ENCODE results near the gene RAB6B. TPM values are rescaled to one million over a fixed set of nuclear protein-coding genes. Genes with fewer than 3 reads are reported as not detected.

The RAB6B gene
- total RNA-seq, 6 experiments from 2014 or later, result 0.09 to 0.60 (median 0.36) TPM

DNA sequence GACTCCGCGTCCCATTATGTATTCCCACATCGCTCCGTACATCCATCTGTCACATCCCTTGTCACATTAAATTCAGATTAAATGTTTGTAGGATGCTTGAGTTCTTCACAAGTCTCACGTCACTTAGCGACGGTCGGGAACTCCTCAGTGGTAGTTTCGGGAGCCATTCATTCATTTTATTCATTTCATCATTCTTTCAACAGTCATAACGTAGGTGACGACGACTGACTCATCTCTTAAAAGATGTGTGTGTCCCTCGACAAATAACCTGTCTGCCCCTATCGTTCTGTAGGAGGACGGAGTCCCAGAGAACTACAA is 90.3 kb downstream of the RAB6B start:
- intact Hi-C loops (cut with DNase I), result no loop called here
- H3K9me3 ChIP-seq, result no peaks in the 10 kb centered on the region
- H3K27me3 ChIP-seq, result no peaks in the 10 kb centered on the region
- H3K27ac ChIP-seq, result no peak overlapping the region
- TF ChIP-seq, protein P1, sequence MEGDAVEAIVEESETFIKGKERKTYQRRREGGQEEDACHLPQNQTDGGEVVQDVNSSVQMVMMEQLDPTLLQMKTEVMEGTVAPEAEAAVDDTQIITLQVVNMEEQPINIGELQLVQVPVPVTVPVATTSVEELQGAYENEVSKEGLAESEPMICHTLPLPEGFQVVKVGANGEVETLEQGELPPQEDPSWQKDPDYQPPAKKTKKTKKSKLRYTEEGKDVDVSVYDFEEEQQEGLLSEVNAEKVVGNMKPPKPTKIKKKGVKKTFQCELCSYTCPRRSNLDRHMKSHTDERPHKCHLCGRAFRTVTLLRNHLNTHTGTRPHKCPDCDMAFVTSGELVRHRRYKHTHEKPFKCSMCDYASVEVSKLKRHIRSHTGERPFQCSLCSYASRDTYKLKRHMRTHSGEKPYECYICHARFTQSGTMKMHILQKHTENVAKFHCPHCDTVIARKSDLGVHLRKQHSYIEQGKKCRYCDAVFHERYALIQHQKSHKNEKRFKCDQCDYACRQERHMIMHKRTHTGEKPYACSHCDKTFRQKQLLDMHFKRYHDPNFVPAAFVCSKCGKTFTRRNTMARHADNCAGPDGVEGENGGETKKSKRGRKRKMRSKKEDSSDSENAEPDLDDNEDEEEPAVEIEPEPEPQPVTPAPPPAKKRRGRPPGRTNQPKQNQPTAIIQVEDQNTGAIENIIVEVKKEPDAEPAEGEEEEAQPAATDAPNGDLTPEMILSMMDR (IDR thresholded peaks at IDR 0.05), result no peak
- peaks cover 0 to 14% (median 6%) of the 10 kb centered on the region in 4 donors for H3K36me3 ChIP-seq
- no peaks in the 10 kb centered on the region for H3K4me1 ChIP-seq
- 13% methylated on average over 14 of the region's 15 CpGs for WGBS (ENCODE audit: insufficient coverage, low coverage, low lambda C conversion rate, missing lambda C conversion rate)
- no peak for ATAC-seq
- H3K4me3 ChIP-seq, result peak overlapping the region; percentile 78 to 95 (median 91)
- DNase-seq, result no peak

DNA sequence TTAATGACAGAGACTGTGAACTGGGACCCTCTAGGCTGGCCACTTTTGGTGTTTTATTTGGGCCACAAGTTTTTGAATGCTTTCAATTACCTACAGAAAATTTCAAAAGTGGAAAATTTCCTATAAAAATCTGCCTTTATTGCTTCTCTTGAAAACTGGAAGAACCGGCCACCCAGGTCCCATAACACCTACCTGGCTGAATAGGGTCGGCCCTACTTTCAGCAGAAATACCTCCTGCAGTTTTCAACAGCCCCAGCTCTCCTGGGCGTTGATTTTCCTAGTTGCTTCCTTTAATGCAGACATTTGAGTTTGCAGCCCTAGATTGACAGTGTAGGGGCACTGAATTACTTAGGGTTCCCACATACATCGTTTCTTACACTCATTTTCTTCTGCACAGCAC is 90.8 kb downstream of the RAB6B start:
- Histone ChIP-seq H3K4me3 (no peak overlapping the region), H3K4me1 (no peaks in the 10 kb centered on the region), H3K27ac (no peak overlapping the region), H3K9me3 (no peaks in the 10 kb centered on the region), H3K27me3 (no peaks in the 10 kb centered on the region), H3K36me3 (peaks cover 0 to 14% (median 6%) of the 10 kb centered on the region in 4 donors)
- intact Hi-C loops (cut with DNase I), result no loop called here
- ATAC-seq (no peak), DNase-seq (no peak)
- WGBS (ENCODE audit: insufficient coverage, low coverage, low lambda C conversion rate, missing lambda C conversion rate), result 65% methylated on average over 4 of the region's 4 CpGs
- TF ChIP-seq, protein P1 (IDR thresholded peaks at IDR 0.05), result no peak
- TF ChIP-seq POLR2A (IDR thresholded peaks at IDR 0.05), result no peak

DNA sequence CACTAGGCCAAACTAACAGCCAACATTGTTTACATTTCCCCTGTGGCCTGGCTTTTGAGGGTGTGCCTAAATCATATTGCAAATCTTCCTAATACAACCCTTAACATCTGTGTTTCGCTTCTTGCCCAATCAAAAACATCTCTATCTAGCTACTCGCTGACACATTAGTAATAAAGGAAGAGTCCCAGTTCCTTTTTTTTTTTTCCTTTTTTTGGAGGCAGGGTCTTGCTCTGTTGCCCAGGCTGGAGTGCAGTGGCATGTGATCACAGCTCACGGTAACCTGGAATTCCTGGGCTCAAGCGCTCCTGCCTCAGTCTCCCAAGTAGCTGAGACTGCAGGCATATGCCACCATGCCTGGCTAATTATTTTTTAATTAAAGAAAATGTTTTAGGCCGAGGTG is 92.2 kb downstream of the RAB6B start:
- Histone ChIP-seq H3K27ac (no peak overlapping the region), H3K4me1 (no peaks in the 10 kb centered on the region), H3K36me3 (peaks cover 0 to 10% (median 4%) of the 10 kb centered on the region in 4 donors), H3K27me3 (no peaks in the 10 kb centered on the region), H3K4me3 (no peak overlapping the region), H3K9me3 (no peaks in the 10 kb centered on the region)
- DNase-seq (no peak), ATAC-seq (no peak)
- 80% methylated on average over 5 of the region's 5 CpGs for WGBS (ENCODE audit: insufficient coverage, low coverage, low lambda C conversion rate, missing lambda C conversion rate)
- intact Hi-C loops (cut with DNase I), result no loop called here
- TF ChIP-seq, protein P1 (IDR thresholded peaks at IDR 0.05), result no peak
- TF ChIP-seq POLR2A (IDR thresholded peaks at IDR 0.05), result no peak

DNA sequence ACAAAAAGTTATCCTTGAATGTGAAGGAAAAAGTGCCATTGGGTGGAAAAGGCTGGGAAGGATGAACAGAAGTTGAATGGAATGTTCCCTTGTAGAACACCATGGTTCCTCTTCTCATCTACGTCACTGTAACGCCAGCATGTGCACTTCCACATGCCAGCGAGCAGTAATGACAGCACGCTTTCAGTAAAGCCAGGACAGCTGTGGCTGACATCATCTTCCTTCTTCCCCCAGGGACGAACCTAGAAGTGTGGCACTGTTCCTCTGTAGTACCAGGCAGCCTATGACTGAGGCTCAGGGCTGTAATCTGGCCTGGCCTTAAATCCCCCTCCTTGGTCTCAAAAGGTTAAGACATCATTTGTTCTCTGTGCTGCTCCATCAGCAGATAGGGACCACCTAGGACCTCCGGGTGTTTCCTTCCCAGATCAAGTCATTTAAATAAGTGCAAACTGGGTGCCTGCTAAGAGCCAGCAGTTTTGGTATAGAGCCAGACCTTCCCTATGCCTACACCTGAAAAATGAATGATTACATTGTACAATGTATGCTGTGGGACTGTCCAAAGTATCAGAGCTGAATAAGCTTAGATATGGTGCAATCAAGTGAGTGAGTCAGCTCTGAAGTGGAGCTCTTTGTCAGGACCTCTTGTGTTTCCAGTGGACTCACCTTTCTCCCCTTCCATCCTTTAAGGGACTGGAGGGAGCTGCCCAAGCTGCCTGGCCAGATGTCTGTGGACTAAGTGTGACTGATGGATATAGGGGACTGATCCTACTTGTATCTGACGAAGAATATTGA is 95.7 kb downstream of the RAB6B start:
- Histone ChIP-seq H3K27ac (no peak overlapping the region), H3K27me3 (no peaks in the 10 kb centered on the region), H3K4me1 (no peaks in the 10 kb centered on the region), H3K36me3 (no peaks in the 10 kb centered on the region), H3K4me3 (no peak overlapping the region), H3K9me3 (no peaks in the 10 kb centered on the region)
- intact Hi-C loops (cut with DNase I), result no loop called here
- DNase-seq (no peak), ATAC-seq (peak in 1 of 4 donors; percentile 77)
- TF ChIP-seq, protein P1 (IDR thresholded peaks at IDR 0.05), result no peak
- WGBS (ENCODE audit: insufficient coverage, low coverage, low lambda C conversion rate, missing lambda C conversion rate), result 83% methylated on average over 3 of the region's 7 CpGs

Data from right lobe of liver (tissue), 6 donors.